GM18907 (cell line): ENCODE results near the gene ANHX.

ENCODE experiments used
- ATAC-seq: cut with Tn5 transposase; IDR thresholded peaks from one replicate; pipeline ENCODE4 v1.9.1; 2021; ENCODE audit warnings: mild to moderate bottlenecking, moderate library complexity; ENCODE audit not compliant: unreplicated experiment

The ANHX gene

DNA sequence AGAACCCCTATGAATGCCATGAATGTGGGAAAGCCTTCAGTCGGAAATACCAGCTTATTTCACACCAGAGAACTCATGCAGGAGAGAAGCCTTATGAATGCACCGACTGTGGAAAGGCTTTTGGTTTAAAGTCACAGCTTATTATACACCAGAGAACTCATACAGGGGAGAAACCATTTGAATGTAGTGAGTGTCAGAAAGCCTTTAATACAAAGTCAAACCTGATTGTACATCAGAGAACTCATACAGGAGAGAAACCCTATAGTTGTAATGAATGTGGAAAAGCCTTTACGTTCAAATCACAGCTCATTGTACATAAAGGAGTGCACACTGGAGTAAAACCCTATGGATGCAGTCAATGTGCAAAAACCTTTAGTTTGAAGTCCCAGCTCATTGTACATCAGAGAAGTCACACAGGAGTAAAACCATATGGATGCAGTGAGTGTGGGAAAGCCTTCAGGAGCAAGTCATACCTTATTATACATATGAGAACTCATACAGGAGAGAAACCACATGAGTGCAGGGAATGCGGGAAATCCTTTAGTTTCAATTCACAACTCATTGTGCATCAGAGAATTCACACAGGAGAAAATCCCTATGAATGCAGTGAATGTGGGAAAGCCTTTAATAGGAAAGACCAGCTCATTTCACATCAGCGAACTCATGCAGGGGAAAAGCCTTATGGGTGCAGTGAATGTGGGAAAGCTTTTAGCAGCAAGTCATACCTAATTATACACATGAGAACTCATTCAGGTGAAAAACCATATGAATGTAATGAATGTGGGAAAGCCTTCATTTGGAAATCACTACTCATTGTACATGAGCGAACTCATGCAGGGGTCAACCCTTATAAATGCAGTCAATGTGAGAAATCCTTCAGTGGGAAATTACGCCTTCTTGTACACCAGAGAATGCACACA is 32.1 kb downstream of the ANHX start:
- no peak for ATAC-seq

DNA sequence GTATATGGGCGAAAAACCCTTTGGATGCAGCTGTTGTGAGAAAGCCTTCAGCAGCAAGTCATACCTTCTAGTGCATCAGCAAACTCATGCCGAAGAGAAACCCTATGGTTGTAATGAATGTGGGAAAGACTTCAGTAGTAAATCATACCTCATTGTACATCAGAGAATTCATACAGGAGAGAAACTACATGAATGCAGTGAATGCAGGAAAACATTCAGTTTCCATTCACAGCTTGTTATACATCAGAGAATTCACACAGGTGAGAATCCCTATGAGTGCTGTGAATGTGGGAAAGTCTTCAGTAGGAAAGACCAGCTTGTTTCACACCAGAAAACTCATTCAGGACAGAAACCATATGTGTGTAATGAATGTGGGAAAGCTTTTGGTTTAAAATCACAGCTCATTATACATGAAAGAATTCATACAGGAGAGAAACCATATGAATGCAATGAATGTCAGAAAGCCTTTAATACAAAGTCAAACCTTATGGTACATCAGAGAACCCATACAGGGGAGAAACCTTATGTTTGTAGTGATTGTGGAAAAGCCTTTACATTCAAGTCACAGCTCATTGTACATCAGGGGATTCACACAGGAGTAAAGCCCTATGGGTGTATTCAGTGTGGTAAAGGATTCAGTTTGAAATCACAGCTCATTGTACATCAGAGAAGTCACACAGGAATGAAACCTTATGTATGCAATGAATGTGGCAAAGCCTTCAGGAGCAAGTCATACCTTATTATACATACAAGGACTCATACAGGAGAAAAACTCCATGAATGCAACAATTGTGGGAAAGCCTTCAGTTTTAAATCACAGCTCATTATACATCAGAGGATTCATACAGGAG is 33.0 kb downstream of the ANHX start:
- ATAC-seq, result no peak

DNA sequence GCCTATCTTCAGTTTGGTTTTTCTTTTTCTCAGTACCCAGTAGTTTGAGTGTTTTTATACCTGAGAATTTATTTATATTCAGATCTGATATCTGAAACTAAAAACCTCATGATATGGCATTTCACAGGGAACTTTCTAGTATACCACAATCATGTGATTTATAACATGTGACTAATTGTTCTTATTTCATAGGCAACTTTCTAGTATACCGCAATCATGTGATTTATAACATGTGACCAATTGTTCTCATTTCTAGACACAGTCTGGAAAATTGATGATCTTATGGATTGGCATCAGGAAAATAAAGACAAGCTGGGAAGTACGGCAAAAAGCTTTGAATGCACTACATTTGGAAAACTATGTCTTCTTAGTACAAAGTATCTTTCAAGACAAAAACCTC is 33.8 kb downstream of the ANHX start:
- no peak for ATAC-seq

DNA sequence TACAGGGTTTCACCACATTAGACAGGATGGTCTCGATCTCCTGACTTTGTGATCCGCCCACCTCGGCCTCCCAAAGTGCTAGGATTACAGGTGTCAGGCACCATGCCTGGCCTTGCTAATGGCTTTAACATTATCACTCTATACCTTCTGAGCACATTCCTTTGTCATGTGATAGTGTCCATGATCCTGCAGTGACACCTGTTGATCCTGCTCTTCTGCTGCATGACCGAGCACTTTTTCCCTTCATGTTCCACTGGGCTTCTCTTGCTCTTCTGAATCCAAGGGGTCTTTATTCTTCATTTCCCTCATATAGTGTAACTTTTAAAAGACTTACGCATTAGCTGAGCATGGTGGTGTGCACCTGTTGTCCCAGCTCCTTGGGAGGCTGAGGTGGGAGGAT is 42.8 kb downstream of the ANHX start:
- ATAC-seq, result no peak

DNA sequence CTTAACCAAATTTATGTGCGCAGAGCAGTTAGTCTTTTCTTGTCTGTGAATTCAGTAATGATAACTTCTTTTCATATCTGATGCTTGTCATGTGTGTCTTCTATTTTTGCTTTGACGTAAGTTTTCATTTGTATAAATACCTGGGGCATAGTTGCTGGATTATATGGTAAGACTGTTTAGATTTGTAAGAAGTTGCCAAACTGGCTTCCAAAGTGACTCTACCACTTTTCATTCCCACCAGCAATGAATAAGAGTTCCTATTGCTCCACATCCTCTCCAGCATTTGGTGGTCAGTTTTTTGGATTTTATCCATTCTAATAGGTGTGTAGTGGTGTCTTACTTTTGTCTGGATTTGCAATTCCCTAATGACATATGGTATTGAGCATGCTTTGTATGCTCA is 45.5 kb downstream of the ANHX start:
- ATAC-seq, result no peak

DNA sequence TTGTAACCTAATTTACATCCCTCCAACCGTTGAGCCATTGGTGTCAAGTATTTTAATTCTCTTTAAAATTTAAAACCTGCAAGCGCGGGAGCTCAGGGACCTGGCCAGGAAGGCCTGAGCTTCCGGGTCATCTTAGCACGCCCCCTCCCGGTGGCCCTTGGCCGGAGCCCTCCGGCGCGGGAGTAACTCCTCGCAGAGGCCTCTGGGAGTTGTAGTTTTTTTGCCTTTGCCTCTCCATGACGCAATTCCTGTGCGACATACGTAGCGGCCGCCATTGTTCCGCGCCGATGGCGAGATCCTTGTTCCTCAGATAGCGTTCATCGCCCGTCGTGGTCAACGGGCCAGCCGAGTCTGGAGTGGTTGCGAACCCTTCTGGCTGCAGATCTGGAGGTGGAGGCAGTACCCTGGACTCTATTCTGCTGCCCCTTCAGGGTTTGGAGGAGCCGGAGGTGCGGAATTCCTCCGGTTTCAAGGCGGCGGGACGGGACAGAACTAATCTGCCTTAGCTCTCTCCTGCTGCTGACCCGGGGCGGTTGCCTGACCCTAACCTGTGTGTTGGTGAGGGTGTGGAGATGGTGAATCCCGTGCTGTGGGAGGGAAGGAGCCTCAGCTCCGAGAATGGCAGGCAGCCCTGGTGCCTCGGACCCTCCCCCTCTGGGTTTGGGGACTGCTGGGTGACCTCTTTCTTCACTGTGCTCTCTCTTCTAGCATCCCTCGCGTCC is 54.3 kb downstream of the ANHX start, which contains the start of gene ZNF268:
ZNF268 (plus strand) TSS at position 258 of the 722 bp plus-strand sequence. CDS start 503 bp downstream, outside the sequence.
- peak; percentile 91 for ATAC-seq

DNA sequence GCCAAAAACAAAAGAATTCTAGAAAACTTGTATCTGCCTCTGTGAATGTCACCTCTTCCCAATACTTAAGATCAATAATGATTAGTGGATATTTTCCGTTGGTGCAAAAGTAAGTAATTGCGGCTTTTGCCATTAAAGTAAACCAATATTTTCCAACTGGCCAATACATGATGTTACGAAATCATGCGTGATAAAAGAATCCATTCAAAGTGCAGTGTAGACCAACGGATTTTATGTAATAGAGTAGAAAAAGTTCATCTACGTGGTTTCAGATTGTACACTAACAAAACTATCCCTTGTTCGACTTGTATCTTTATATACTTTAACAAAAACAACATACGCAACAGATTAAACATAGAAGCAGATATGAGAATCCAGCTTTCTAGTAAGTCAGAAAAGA is 55.0 kb downstream of the ANHX start:
- no peak for ATAC-seq

DNA sequence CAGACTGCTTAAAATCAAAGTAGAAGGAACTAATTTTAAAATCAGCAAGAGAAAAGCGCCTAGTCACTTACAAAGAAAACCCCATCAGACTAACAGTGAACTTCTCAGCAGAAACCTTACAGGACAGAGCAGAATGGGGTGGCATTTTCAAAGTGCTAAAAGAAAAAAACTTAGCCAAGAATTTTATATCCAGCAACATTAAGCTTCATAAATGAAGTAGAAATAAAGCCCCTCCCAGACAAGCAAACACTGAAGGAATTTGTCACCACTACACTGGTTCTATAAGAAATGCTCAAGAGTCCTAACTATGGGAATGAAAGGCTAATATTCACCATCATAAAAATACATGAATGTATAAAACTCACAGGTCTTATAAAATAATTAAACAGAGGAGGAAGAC is 60.8 kb downstream of the ANHX start:
- no peak for ATAC-seq

DNA sequence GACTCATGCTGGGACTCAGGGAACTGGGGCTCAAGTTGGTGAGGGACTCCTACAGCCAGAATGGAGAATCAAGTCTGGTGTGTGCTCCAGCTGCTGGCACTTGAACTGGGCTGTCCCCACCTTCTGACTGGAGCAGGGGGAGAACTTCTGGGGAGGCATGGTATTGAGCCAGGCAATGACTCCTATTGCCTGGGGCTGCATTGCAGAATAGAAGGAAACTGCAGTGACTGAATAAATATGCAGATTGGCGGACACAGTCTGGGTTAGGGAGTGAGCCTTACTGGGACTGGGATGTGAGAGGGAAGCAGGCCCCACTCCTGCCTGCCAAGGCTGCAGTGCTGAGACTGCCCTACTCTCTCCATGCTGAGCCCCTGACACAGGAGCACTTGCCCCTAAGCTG is 63.2 kb downstream of the ANHX start:
- ATAC-seq, result no peak
